CD4-positive, alpha-beta T cell treated with Interleukin-17A for 4 hours (primary cell): Measurements from ENCODE around the gene LCOR.

Experiments used
- DNase-seq: peaks from one replicate; pipeline ENCODE4 v3.0.0-alpha.2; 2020; ENCODE audit warnings: mixed read lengths

The LCOR gene

GRCh38 chr10:97037365-97038361, 205.6 kb downstream of the LCOR start:
- DNase-seq, result peak; percentile 79

GRCh38 chr10:97038688-97039087, 206.6 kb downstream of the LCOR start:
- no peak for DNase-seq

GRCh38 chr10:97039538-97040247, 207.6 kb downstream of the LCOR start:
- DNase-seq, result no peak

GRCh38 chr10:97040248-97040584, 208.1 kb downstream of the LCOR start:
- DNase-seq, result no peak

- no peak for DNase-seq
These were observed 208.6 kb downstream of the LCOR start for GRCh38 chr10:97040706-97041105.

- no peak for DNase-seq
These were observed 210.0 kb downstream of the LCOR start for GRCh38 chr10:97042081-97042480.

GRCh38 chr10:97042716-97043562, 210.8 kb downstream of the LCOR start:
- DNase-seq, result no peak

- DNase-seq, result no peak
These were observed 211.4 kb downstream of the LCOR start for GRCh38 chr10:97043563-97043855.
